AG04450 (cell line): ENCODE data around the gene ADAMTS18. TPM values are rescaled to one million over a fixed set of nuclear protein-coding genes. Genes with fewer than 3 reads are reported as not detected.
"Not testable (repeated sequence)": the region's sequence is repeated elsewhere in the genome, so short reads cannot be mapped to it uniquely, and the experiment has no call there.

ENCODE experiments used
- CTCF ChIA-PET: fragments of 300-600, 350-600 bp; formaldehyde crosslinking; extraction: SDS; loops from one replicate; lab custom pipeline; 2022; ENCODE audit warnings: antibody characterized with exemption, inconsistent platforms; lab: Charles Lee
- POLR2A ChIA-PET: fragments of 350-600 bp; formaldehyde crosslinking; extraction: SDS; loops from one replicate; lab custom pipeline; 2021; ENCODE audit warnings: antibody characterized with exemption, inconsistent platforms; lab: Yijun Ruan, JAX
- DNase-seq: peaks from one replicate; pipeline ENCODE4 v3.0.0-alpha.2; 2011; ENCODE audit warnings: low read depth, low spot score
- H3K27ac ChIP-seq: one replicate; pipeline ENCODE4 v1.5.1; 2012; ENCODE audit warnings: low read depth, low read length, control low read depth
- H3K27me3 ChIP-seq: one replicate; pipeline ENCODE4 v1.6.0; 2012; ENCODE audit warnings: low read length; ENCODE audit not compliant: control insufficient read depth, insufficient read depth
- H3K4me3 ChIP-seq: 2 replicates; pipeline ENCODE4 v1.5.1; 2011; ENCODE audit warnings: mild to moderate bottlenecking, low read depth, low read length, control low read depth
- H3K9me3 ChIP-seq: 2 replicates; pipeline ENCODE4 v1.5.1; 2012; ENCODE audit warnings: low read length; ENCODE audit not compliant: control insufficient read depth, insufficient read depth
- polyA plus RNA-seq: library from polyadenylated mRNA; depleted of rRNA; stranded (reverse); fragments of >200 nt; gene quantifications from 2 replicates; pipeline ENCODE4 v1.2.3, GENCODE V29; 2011
- TF ChIP-seq, protein P1 (sequence below): IDR thresholded peaks from 2 replicates; pipeline ENCODE4 v1.5.1; 2011; ENCODE audit warnings: low read depth, low read length, control low read depth, inconsistent platforms

The ADAMTS18 gene
- polyA plus RNA-seq, 1 experiment: not detected

DNA sequence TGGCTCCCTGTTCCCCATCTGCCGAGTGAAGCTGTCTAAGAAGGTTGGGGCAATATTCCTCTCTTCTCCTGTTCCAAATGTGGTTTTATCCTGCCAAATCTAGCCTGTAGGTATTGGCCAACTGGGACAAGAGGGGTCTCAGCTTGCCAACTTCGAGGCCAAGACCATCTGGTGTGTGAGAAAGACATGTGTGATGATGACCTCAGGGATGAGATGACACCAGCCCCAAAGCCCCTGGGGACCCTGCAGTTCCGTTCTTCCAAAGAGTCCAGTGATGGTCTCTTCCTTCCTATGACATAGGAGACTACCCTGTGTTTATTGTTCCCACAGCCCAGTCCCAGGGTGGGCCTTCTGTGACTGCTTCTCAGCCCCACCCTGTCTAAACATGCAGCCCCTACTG, 34.8 kb upstream of the ADAMTS18 start:
- ChIA-PET POLR2A (no interaction called here), CTCF (no interaction called here)
- no peak overlapping the region for H3K4me3 ChIP-seq
- no peak overlapping the region for H3K27ac ChIP-seq
- no peak for DNase-seq
- no peaks in the 10 kb centered on the region for H3K27me3 ChIP-seq
- TF ChIP-seq, protein P1, sequence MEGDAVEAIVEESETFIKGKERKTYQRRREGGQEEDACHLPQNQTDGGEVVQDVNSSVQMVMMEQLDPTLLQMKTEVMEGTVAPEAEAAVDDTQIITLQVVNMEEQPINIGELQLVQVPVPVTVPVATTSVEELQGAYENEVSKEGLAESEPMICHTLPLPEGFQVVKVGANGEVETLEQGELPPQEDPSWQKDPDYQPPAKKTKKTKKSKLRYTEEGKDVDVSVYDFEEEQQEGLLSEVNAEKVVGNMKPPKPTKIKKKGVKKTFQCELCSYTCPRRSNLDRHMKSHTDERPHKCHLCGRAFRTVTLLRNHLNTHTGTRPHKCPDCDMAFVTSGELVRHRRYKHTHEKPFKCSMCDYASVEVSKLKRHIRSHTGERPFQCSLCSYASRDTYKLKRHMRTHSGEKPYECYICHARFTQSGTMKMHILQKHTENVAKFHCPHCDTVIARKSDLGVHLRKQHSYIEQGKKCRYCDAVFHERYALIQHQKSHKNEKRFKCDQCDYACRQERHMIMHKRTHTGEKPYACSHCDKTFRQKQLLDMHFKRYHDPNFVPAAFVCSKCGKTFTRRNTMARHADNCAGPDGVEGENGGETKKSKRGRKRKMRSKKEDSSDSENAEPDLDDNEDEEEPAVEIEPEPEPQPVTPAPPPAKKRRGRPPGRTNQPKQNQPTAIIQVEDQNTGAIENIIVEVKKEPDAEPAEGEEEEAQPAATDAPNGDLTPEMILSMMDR: no peak
- no peaks in the 10 kb centered on the region for H3K9me3 ChIP-seq

DNA sequence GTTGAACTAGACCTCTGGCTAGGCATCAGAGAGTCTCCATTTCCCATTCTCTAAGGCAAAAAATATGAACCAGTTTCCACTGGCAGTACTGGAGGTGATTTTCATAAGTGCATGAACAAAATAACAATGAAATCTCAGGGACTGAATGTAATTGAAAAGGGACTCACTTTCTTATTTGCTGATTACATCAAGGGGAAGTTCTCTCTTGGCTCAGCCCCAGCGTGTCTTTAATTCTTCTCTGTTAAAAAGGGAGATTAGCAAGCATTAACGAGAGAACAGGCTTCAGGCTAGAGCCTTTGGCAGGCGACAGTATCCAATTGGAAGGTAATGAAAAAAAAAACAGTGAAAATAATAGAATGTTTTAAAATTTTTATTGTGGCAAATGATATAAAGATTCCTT, 34.0 kb upstream of the ADAMTS18 start:
- CTCF ChIA-PET: no interaction called here

DNA sequence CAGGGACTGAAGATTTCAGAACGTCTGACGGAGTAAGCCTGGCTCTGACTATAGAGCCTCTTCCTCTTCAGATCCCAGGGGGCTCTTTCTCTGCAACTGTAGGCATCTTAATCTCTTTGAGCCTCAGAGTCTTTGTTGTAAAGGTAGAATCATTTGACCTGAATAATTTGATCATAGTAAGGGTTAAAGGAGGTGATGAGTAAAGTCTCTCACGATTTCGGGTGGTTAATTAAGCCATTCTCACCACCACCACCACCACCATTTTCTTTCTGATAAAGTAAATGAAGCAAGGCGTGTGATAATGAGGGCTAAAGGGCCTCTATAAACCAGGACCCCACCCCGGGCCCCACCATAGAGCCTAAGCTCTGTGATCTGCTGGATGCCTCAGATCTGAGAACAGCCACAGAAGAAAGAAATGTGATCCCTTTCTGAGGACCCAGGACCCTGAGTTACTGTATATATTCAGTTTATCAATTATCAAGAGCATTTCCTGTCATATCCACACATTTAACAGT, 33.0 kb upstream of the ADAMTS18 start:
- no peak overlapping the region for H3K27ac ChIP-seq
- ChIA-PET CTCF (no interaction called here), POLR2A (no interaction called here)
- H3K9me3 ChIP-seq: no peaks in the 10 kb centered on the region
- H3K27me3 ChIP-seq: no peaks in the 10 kb centered on the region
- no peak overlapping the region for H3K4me3 ChIP-seq
- no peak for DNase-seq
- TF ChIP-seq, protein P1: no peak

More for the DNA sequence above, 34.0 kb upstream of the ADAMTS18 start:
- no peak overlapping the region for H3K27ac ChIP-seq
- TF ChIP-seq, protein P1: no peak
- H3K27me3 ChIP-seq: no peaks in the 10 kb centered on the region
- POLR2A ChIA-PET: no interaction called here
- no peaks in the 10 kb centered on the region for H3K9me3 ChIP-seq
- no peak for DNase-seq
- no peak overlapping the region for H3K4me3 ChIP-seq

DNA sequence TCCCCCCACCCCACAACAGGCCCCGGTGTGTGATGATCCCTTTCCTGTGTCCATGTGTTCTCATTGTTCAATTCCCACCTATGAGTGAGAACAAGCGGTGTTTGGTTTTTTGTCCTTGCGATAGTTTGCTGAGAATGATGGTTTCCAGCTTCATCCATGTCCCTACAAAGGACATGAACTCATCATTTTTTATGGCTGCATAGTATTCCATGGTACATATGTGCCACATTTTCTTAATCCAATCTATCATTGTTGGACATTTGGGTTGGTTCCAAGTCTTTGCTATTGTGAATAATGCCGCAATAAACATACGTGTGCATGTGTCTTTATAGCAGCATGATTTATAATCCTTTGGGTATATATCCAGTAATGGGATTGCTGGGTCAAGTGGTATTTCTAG, 28.8 kb upstream of the ADAMTS18 start:
- DNase-seq, CTCF ChIA-PET, H3K27ac ChIP-seq, H3K27me3 ChIP-seq, H3K9me3 ChIP-seq, POLR2A ChIA-PET, H3K4me3 ChIP-seq: not testable (repeated sequence)

DNA sequence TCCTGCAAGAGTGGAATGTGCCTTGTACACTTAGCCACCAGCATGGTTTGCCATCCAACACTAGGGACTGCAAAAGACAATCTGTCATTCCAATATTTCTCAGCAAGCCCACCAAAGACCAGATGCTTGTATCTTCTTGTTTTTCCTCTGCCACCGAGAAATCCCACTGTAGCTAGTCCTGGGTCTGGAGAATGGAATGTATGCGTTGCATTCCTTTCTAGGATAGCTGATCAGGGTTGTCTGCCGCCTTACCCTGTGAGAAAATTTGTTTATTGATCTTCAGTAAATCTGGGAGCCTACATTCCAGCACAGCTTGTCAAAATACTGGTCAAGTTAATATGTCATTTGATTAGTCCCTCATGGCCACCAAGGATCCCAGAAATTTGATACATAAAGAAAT, 28.1 kb upstream of the ADAMTS18 start:
- Histone ChIP-seq H3K9me3 (no peaks in the 10 kb centered on the region), H3K27me3 (no peaks in the 10 kb centered on the region), H3K27ac (no peak overlapping the region), H3K4me3 (no peak overlapping the region)
- POLR2A ChIA-PET: no interaction called here
- TF ChIP-seq, protein P1: no peak
- CTCF ChIA-PET: no interaction called here
- no peak for DNase-seq
